Measurements from ENCODE around the gene MBLAC1.
A peak's percentile ranks its signal among the peaks of the same experiment; 100 is the strongest.
"Not testable (repeated sequence)": the region's sequence is repeated elsewhere in the genome, so short reads cannot be mapped to it uniquely, and the experiment has no call there.

Gene MBLAC1

DNA sequence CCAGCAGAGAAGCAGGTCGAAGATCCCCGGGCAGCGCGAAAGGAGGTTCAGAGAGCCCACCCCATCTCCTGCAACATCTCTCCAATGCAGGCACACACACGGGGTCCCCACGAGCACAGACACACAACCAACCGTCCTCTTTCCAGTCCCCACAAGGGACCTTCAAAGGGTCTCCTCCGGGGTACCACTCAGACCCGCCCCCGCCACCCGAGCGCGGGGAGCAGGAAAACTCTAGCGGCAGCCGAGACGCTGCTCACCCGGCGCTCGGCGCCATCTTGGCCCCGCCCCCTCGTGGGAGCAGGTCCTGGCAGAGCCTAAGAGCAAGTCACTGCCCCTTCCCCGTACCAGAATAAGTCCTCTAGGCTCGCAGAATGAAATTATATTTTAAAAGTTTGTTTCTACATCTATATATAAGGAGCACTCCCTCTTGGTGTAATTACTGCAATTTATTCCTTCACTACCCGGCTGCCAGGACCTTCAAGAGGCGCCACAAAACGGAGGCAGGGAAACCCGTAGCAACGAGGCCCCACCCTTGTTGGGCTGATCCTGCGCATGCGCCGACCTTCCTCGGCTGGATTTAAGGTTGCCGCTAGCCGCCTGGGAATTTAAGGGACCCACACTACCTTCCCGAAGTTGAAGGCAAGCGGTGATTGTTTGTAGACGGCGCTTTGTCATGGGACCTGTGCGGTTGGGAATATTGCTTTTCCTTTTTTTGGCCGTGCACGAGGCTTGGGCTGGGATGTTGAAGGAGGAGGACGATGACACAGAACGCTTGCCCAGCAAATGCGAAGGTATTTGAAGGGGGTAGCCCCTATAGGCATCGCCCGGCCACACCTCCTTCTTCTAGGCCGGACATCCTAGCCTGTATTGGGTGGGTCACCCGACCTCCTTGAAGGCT, 7.4 kb upstream of the MBLAC1 start, which contains the start of the genes CNPY4 and TAF6:
Gene CNPY4, plus strand, starts transcription at position 563 of the 898 bp plus-strand sequence. Its CDS starts 111 bp downstream, at position 674.
Gene TAF6, minus strand, starts transcription at position 287 of the 898 bp plus-strand sequence. CDS start 5,149 bp downstream, outside the sequence.
- H3K4me3 ChIP-seq (ENCODE audit: low read length): peak within 1 kb of the TSS; percentile 80
- DNase-seq (ENCODE audit: low read depth, low spot score): peak; percentile 96

- peak; percentile 58 for DNase-seq (ENCODE audit: low read depth, low spot score)
- peak overlapping the region; percentile 80 for H3K4me3 ChIP-seq (ENCODE audit: low read length)
Measured at GRCh38 chr7:100119970-100120732, 6.6 kb upstream of the MBLAC1 start.

- DNase-seq (ENCODE audit: low read depth, low spot score): no peak
- H3K4me3 ChIP-seq (ENCODE audit: low read length): peak overlapping the region; percentile 80
Measured at GRCh38 chr7:100120733-100121036, 6.1 kb upstream of the MBLAC1 start.

DNA sequence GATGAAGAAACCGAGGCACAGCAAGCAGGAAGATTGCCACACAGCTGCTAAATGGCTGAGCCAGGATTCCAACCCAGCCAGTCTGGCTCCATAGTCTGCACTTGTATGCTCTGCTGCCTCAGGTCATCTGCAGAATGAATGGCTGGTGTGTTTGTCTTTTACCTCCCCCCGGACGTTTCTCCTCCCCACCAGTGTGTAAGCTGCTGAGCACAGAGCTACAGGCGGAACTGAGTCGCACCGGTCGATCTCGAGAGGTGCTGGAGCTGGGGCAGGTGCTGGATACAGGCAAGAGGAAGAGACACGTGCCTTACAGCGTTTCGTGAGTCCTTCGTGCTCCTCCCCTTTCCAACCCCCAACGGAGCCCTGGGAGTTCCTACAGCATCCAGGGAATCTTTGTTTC, 4.7 kb upstream of the MBLAC1 start:
- DNase-seq (ENCODE audit: low read depth, low spot score): no peak
- no peak overlapping the region for H3K4me3 ChIP-seq (ENCODE audit: low read length)

DNA sequence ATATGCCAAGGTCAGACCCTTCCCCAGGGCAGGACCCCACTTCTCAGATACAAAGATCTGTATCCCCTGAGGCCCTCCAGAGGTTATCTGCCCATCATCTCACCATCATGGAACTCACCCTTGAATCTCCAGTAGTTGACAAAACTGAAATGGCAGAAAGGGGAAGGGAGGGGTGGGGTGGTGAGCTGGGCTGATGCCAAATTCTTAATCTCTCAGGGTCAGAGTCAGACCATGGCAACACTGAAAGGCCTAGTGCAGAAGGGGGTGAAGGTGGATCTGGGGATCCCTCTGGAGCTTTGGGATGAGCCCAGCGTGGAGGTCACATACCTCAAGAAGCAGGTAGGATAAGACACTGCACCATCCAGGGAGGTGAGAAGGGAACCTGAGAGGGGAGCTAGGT, 4.2 kb upstream of the MBLAC1 start:
- no peak overlapping the region for H3K4me3 ChIP-seq (ENCODE audit: low read length)
- no peak for DNase-seq (ENCODE audit: low read depth, low spot score)

DNA sequence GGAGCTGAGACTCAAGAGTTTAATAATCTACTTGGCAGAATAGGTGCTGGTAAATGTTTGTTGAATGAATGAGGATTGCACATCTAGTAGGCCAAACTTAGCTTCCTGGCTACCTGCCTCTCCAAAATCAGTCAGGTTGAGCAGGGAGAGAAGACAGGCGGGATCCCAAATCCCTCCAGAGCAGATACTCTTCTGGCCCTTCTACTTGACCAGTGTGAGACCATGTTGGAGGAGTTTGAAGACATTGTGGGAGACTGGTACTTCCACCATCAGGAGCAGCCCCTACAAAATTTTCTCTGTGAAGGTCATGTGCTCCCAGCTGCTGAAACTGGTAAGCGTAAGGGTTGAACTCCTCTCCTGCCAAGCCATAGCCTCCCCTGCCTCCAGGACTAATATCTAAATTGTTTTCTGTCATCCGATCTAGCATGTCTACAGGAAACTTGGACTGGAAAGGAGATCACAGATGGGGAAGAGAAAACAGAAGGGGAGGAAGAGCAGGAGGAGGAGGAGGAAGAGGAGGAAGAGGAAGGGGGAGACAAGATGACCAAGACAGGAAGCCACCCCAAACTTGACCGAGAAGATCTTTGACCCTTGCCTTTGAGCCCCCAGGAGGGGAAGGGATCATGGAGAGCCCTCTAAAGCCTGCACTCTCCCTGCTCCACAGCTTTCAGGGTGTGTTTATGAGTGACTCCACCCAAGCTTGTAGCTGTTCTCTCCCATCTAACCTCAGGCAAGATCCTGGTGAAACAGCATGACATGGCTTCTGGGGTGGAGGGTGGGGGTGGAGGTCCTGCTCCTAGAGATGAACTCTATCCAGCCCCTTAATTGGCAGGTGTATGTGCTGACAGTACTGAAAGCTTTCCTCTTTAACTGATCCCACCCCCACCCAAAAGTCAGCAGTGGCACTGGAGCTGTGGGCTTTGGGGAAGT, 2.2 kb upstream of the MBLAC1 start:
- no peak overlapping the region for H3K4me3 ChIP-seq (ENCODE audit: low read length)
- DNase-seq (ENCODE audit: low read depth, low spot score): no peak

- peak overlapping the region; percentile 92 for H3K4me3 ChIP-seq (ENCODE audit: low read length)
- DNase-seq (ENCODE audit: low read depth, low spot score): no peak
Measured at GRCh38 chr7:100126239-100126930, 382 bp upstream of the MBLAC1 start.

- H3K4me3 ChIP-seq (ENCODE audit: low read length): peak overlapping the region; percentile 92
- DNase-seq (ENCODE audit: low read depth, low spot score): no peak
Measured at GRCh38 chr7:100127866-100128636, 1.3 kb downstream of the MBLAC1 start.

GRCh38 chr7:100128637-100128963, 1.8 kb downstream of the MBLAC1 start:
- no peak for DNase-seq (ENCODE audit: low read depth, low spot score)
- H3K4me3 ChIP-seq (ENCODE audit: low read length): no peak overlapping the region

DNA sequence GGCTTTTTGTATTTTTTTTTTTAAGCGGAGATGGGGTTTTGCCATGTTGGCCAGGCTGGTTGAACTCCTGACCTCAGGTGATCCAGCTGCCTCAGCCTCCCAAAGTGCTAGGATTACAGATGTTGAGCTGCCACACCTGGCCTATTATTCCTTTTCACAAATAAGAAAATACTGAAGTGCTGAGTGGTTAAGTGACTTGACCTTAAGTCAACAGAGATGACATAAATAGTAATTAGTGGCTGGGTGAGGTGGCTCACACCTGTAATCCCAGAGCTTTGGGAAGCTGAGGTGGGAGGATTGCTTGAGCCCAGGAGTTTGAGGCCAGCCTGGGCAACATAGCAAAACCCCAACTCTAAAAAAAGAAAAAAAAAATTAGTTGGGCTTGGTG, 3.4 kb downstream of the MBLAC1 start:
- DNase-seq (ENCODE audit: low read depth, low spot score); H3K4me3 ChIP-seq (ENCODE audit: low read length): not testable (repeated sequence)

DNA sequence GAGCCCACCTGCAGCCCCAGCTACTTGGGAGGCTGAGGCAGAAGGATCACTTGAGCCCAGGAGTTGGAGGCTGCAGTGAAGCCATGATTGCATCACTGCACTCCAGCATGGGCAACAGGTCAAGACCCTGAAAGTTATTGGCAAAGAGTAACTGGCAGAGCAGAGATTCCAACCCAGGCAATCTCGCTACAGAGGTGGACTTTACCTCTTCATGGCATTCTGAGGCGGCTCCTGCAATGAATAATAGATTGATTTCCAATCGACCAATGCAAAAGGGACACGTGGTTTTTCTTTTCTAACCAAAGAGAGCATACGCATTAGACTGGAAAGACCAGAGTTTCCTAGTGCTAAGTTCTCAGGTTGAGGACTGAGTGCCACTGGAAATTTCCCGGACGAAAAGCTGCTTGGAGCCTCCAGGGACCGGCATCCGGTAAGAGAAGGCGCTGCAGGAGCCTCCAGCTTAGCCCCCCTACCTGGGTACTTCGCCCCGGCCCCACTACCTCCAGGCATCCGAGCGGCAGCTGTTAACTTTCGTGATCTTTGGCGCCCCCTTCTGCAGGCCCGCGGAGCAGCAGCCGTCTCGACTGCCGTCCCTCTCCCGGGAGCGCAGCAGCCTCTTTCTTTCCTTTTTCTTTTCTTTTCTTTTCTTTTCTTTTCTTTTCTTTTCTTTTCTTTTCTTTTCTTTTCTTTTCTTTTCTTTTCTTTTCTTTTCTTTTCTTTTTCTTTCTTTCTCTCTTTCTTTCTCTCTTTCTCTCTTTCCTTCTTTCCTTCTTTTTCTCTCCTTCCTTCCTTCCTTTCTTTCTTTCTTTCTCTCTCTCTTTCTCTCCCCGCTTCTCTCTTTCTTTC, 4.1 kb downstream of the MBLAC1 start:
- DNase-seq (ENCODE audit: low read depth, low spot score): peak; percentile 44
- peak overlapping the region; percentile 27 for H3K4me3 ChIP-seq (ENCODE audit: low read length)

DNA sequence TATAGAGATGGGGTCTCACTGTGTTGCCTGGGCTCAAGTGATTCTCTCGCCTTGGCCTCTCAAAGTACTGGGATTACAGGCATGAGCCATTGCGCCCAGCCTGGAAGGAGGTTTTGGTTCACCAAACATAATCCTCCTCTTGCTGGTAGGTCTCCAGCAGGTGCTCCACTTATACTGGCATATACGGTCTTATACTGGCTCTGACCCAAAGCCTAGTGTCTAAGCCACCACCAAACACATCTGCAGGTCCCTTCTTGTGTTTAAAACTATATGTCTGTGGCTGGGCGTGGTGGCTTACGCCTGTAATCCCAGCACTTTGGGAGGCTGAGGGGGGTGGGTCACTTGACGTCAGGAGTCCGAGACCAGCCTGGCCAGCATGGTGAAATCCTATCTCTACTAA, 5.4 kb downstream of the MBLAC1 start:
- H3K4me3 ChIP-seq (ENCODE audit: low read length): no peak overlapping the region
- DNase-seq (ENCODE audit: low read depth, low spot score): no peak

DNA sequence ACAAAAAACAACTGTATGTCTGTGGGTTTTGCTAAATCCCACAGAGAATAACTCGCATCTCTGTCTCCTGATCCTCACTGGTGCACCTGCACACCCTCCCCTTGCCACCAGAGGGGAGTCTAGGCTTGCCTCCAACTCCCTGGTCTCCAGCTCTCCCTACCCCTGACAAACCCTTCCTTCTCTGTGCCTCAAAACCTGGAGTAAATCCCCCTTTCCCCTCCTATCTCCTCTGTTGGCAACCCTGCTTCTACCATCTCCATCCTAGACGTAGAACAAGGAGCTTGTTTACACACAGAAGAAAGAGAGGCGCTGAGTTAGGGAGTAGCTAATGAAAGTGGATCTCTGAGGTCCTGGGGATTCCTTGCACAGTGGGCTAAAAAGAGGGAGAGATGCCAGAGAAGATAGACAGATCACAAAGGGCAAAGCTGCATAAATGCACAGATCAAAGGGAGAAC, 6.0 kb downstream of the MBLAC1 start:
- H3K4me3 ChIP-seq (ENCODE audit: low read length): no peak overlapping the region
- DNase-seq (ENCODE audit: low read depth, low spot score): peak; percentile 64

DNA sequence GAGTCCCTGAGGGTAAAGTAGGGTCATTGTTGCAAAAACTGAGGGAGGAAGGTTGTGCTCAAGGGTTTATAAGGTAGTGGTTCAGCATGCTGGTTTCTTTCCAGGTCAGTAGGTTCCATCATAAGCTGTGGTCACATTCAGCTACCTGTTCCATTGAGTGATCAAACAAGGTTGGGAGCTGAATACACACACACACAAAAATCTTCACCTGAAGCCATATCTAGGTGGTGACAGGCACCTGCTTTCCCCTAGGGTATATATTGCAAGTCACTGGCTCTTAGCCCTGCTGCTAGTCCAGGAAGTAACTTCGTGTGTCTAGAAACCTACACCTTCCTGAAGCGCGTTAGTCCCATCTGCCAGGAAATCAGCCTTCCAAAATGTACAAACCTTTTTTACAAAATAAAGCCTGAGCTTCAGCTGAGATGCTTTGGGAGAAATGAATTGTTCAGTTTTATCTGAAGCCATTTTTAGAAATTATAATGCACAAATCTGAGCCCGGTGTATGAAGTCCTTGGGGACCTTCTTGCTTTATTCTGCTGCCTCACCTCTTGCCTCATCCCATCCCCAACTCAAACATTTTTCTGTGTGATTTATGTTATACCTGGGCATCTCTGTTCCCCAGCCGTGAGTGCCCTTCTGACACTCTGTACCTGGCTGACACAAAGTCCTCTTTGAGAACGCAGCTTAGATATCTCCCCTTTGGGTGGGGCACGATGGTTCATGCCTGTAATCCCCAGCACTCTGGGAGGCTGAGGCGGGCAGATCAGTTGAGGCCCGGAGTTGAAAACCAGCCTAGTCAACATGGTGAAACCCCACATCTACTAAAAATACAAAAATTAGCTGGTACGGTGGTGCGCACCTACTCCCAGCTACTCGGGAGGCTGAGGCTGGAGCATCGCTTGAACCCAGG, 11.3 kb downstream of the MBLAC1 start:
- no peak overlapping the region for H3K4me3 ChIP-seq (ENCODE audit: low read length)
- no peak for DNase-seq (ENCODE audit: low read depth, low spot score)

DNA sequence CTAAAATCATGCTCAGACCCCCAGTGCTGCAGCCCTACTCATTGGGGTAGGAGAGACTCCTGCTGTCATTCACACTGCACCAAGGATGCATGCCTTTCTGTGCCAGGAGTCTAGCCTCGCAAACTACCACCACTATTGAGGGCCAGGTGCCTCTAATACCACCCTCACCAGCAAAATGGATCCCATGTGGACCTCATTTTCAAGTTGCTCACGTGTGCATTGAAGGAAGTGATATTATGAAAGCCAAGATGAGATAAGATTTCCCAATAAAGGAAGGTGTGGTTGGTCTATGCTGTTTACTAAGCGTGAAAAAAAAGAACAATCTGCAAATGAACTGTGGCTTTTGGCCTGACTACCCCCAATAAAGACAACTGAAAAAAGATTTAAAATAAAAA, 14.8 kb downstream of the MBLAC1 start:
- H3K4me3 ChIP-seq (ENCODE audit: low read length): no peak overlapping the region
- DNase-seq (ENCODE audit: low read depth, low spot score): no peak

GRCh38 chr7:100142461-100142860, 15.7 kb downstream of the MBLAC1 start:
- no peak overlapping the region for H3K4me3 ChIP-seq (ENCODE audit: low read length)

More at GRCh38 chr7:100142461-100142860, 15.7 kb downstream of the MBLAC1 start:
- no peak for DNase-seq (ENCODE audit: low read depth, low spot score)
